ENCODE data around the gene HPS6.

Gene HPS6

DNA sequence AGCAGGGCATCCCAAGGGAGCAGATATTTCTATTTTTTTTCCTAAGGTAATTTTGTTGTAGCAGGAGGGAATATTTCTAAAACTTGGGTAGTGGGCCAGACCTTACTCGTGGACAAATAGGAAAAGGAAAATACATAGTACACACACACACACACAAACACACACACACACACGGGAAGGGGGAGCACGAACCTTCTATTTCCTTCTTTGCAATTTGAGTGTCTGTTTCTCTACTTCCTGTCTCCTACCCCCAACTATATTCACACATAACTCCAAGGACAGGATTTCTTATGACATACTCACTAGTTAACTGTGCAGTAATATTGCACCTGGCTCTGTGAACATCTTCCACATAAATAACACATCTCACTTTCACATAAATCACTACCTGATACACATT is 50.6 kb downstream of the HPS6 start:
- DNase-seq: no peak
- Histone ChIP-seq H3K36me3 (peaks cover 7 to 9% (median 7%) of the 10 kb centered on the region in 3 donors), H3K4me1 (peaks cover 0 to 70% (median 59%) of the 10 kb centered on the region in 4 donors), H3K27me3 (no peaks in the 10 kb centered on the region), H3K4me3 (peak overlapping the region in 1 of 2 donors; percentile 75), H3K27ac (peak overlapping the region; percentile 82 to 99), H3K9me3 (no peaks in the 10 kb centered on the region)
- TF ChIP-seq, protein P1, sequence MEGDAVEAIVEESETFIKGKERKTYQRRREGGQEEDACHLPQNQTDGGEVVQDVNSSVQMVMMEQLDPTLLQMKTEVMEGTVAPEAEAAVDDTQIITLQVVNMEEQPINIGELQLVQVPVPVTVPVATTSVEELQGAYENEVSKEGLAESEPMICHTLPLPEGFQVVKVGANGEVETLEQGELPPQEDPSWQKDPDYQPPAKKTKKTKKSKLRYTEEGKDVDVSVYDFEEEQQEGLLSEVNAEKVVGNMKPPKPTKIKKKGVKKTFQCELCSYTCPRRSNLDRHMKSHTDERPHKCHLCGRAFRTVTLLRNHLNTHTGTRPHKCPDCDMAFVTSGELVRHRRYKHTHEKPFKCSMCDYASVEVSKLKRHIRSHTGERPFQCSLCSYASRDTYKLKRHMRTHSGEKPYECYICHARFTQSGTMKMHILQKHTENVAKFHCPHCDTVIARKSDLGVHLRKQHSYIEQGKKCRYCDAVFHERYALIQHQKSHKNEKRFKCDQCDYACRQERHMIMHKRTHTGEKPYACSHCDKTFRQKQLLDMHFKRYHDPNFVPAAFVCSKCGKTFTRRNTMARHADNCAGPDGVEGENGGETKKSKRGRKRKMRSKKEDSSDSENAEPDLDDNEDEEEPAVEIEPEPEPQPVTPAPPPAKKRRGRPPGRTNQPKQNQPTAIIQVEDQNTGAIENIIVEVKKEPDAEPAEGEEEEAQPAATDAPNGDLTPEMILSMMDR (IDR thresholded peaks at IDR 0.05): no peak
- intact Hi-C loops (cut with DNase I; ENCODE audit: low total_unique reads): no loop called here

DNA sequence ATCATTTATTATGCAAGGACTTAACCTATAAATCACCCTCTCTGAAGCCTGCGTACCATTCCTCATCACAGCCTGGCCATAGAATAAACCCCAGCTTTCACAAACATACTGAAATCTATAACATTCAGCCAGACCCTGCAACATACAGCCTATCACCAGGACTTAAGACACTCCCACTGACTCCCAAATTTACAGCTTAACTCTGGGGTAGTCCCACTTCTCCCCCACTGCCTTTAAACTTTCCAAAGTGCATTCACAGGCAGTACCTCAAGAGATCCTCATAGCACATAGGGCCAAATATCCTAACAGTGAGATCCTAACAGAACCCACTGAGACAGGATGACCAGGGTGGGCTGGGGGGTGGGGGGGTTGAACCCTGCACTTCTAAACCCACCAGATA is 51.5 kb downstream of the HPS6 start:
- Histone ChIP-seq H3K36me3 (no peaks in the 10 kb centered on the region), H3K27me3 (no peaks in the 10 kb centered on the region), H3K4me3 (peak overlapping the region in 1 of 2 donors; percentile 76), H3K27ac (peak overlapping the region; percentile 96 to 99), H3K4me1 (peaks cover 0 to 77% (median 65%) of the 10 kb centered on the region in 4 donors), H3K9me3 (no peaks in the 10 kb centered on the region)
- intact Hi-C loops (cut with DNase I; ENCODE audit: low total_unique reads): no loop called here
- DNase-seq: no peak
- TF ChIP-seq, protein P1 (IDR thresholded peaks at IDR 0.05): no peak

All from tibial artery (tissue), 4 donors.